ENCODE results near the gene MYO5B.

GRCh38 chr18:49804096-49804495, 390.9 kb downstream of the MYO5B start:
- TF ChIP-seq CTCF (IDR thresholded peaks at IDR 0.05) (no peak), POLR2AphosphoS5 (IDR thresholded peaks at IDR 0.05; ENCODE audit: insufficient read depth in 1 of 2, low read depth in 1 of 2) (no peak)
